H1 (cell line): ENCODE data around the gene TBC1D19. TPM values are rescaled to one million over a fixed set of nuclear protein-coding genes. Genes with fewer than 3 reads are reported as not detected.

Experiments
- CTCF ChIA-PET: fragments of 300-600 bp; sonication (Branson Sonifier 250); formaldehyde crosslinking; loops from one replicate; lab custom pipeline; 2021; ENCODE audit not compliant: partially characterized antibody; lab: Charles Lee
- POLR2A ChIA-PET: fragments of 300-600 bp; sonication (Branson Sonifier 250); formaldehyde crosslinking; loops from one replicate; lab custom pipeline; 2021; ENCODE audit warnings: inconsistent platforms; ENCODE audit not compliant: partially characterized antibody; lab: Charles Lee
- DNase-seq, 2 experiments: peaks; one replicate each; pipeline versions ENCODE4 v3.0.0 to v3.0.0-alpha.2; 2010 to 2022; ENCODE audit warnings: low spot score in 2 of 2, low read depth in 1 of 2, mixed read lengths in 1 of 2
- FAIRE-seq: peaks from 2 replicates; lab custom pipeline; 2011; peaks lifted over from hg19 to GRCh38; lab: Jason Lieb, UNC
- H2AFZ ChIP-seq: 2 replicates; pipeline ENCODE4 v1.8.1; 2012; ENCODE audit warnings: low read length, inconsistent platforms
- H2AK5ac ChIP-seq: 2 replicates; pipeline ENCODE4 v1.6.1; 2013; ENCODE audit warnings: low read depth, low read length
- H2BK120ac ChIP-seq: replicated peaks from 2 replicates; pipeline ENCODE3; 2013; ENCODE audit warnings: low read depth, low read length, inconsistent platforms
- H2BK12ac ChIP-seq: 2 replicates; pipeline ENCODE4 v1.6.1; 2013; ENCODE audit warnings: low read depth, low read length
- H2BK15ac ChIP-seq: 2 replicates; pipeline ENCODE4 v1.6.1; 2013; ENCODE audit warnings: low read length
- H2BK20ac ChIP-seq: 2 replicates; pipeline ENCODE4 v1.6.1; 2013; ENCODE audit warnings: low read length
- H2BK5ac ChIP-seq: 2 replicates; pipeline ENCODE4 v1.6.1; 2013; ENCODE audit warnings: low read depth, low read length
- H3K14ac ChIP-seq: 2 replicates; pipeline ENCODE4 v1.6.1; 2013; ENCODE audit warnings: inconsistent platforms; ENCODE audit not compliant: insufficient read length
- H3K18ac ChIP-seq: 2 replicates; pipeline ENCODE4 v1.6.1; 2013; ENCODE audit warnings: low read length; ENCODE audit errors: extremely low read depth
- H3K23ac ChIP-seq: 2 replicates; pipeline ENCODE4 v1.6.1; 2013; ENCODE audit warnings: inconsistent platforms; ENCODE audit not compliant: insufficient read length
- H3K23me2 ChIP-seq: 2 replicates; pipeline ENCODE4 v1.6.1; 2013; ENCODE audit warnings: low read depth, low read length
- H3K27ac ChIP-seq: 2 replicates; pipeline ENCODE4 v1.6.1; 2011; ENCODE audit warnings: low read depth, low read length, inconsistent platforms
- H3K27me3 ChIP-seq, 4 experiments: replicated peaks in 1 of 4; 1 replicate in 1 of 4; 2 replicates in 3 of 4; pipeline versions ENCODE4 v1.6.1 to v1.8.1; 2011 to 2013; ENCODE audit warnings: low read length in 3 of 4, mild to moderate bottlenecking in 3 of 4, inconsistent platforms in 2 of 4, mixed read lengths in 2 of 4, moderate library complexity in 1 of 4; ENCODE audit not compliant: control insufficient read depth in 3 of 4, insufficient read depth in 3 of 4; ENCODE audit errors: extremely low read depth in 1 of 4
- H3K36me3 ChIP-seq, 4 experiments: 2 replicates each; pipeline versions ENCODE4 v1.6.1 to v1.8.1; 2011 to 2013; ENCODE audit warnings: mild to moderate bottlenecking in 4 of 4, low read length in 3 of 4, moderate library complexity in 2 of 4, control low read depth in 1 of 4, inconsistent platforms in 1 of 4; ENCODE audit not compliant: insufficient read depth in 4 of 4, control insufficient read depth in 2 of 4
- H3K4ac ChIP-seq: replicated peaks from 2 replicates; pipeline ENCODE3; 2013; ENCODE audit warnings: low read length, low read depth, mixed read lengths, inconsistent platforms; ENCODE audit not compliant: insufficient read length
- H3K4me1 ChIP-seq, 4 experiments: replicated peaks in 1 of 4; 1 replicate in 1 of 4; 2 replicates in 3 of 4; pipeline versions ENCODE4 v1.6.1 to v1.8.1; 2011 to 2013; ENCODE audit warnings: low read length in 3 of 4, inconsistent platforms in 2 of 4, mixed read lengths in 1 of 4; ENCODE audit not compliant: insufficient read depth in 4 of 4, control insufficient read depth in 3 of 4
- H3K4me2 ChIP-seq, 2 experiments: 2 replicates each; pipeline versions ENCODE4 v1.6.1 to v1.8.1; 2011 to 2013; ENCODE audit warnings: low read depth in 2 of 2, low read length in 2 of 2, control low read depth in 1 of 2, inconsistent platforms in 1 of 2, mild to moderate bottlenecking in 1 of 2; ENCODE audit not compliant: insufficient read depth in 1 of 2
- H3K4me3 ChIP-seq, 4 experiments: fragments of 200-600, 300-600 bp in 1 of 4; sonication (generic), shearing (Covaris generic), sonication (Bioruptor Twin) in 1 of 4; 2 replicates each; pipeline versions ENCODE4 v1.5.1 to v1.8.1; 2011 to 2016; ENCODE audit warnings: low read length in 4 of 4, low read depth in 3 of 4, control low read depth in 2 of 4, inconsistent platforms in 2 of 4, mild to moderate bottlenecking in 2 of 4, mixed read lengths in 1 of 4, moderate library complexity in 1 of 4; ENCODE audit not compliant: insufficient read depth in 2 of 4; ENCODE audit errors: extremely low read depth in 1 of 4
- H3K56ac ChIP-seq: replicated peaks from 2 replicates; pipeline ENCODE3; 2013; ENCODE audit warnings: low read depth, mild to moderate bottlenecking, mixed read lengths, low read length, inconsistent platforms; ENCODE audit not compliant: insufficient read length
- H3K79me1 ChIP-seq: 2 replicates; pipeline ENCODE4 v1.6.1; 2013; ENCODE audit warnings: low read depth, low read length, control low read depth
- H3K79me2 ChIP-seq, 2 experiments: 2 replicates each; pipeline versions ENCODE4 v1.6.1 to v1.8.1; 2012 to 2013; ENCODE audit warnings: low read length in 2 of 2, mild to moderate bottlenecking in 2 of 2, inconsistent platforms in 1 of 2; ENCODE audit not compliant: insufficient read depth in 2 of 2, control insufficient read depth in 1 of 2
- H3K9ac ChIP-seq, 4 experiments: replicated peaks in 1 of 4; 1 replicate in 1 of 4; 2 replicates in 3 of 4; pipeline versions ENCODE4 v1.6.1 to v1.8.1; 2011 to 2013; ENCODE audit warnings: low read depth in 3 of 4, low read length in 3 of 4, control low read depth in 2 of 4, mild to moderate bottlenecking in 2 of 4, moderate library complexity in 2 of 4, inconsistent platforms in 1 of 4; ENCODE audit errors: extremely low read depth in 1 of 4
- H3K9me3 ChIP-seq, 2 experiments: 2 replicates each; pipeline versions ENCODE4 v1.6.1 to v1.8.1; 2012 to 2013; ENCODE audit warnings: mild to moderate bottlenecking in 2 of 2, moderate library complexity in 2 of 2, control low read depth in 1 of 2, inconsistent platforms in 1 of 2, low read depth in 1 of 2, low read length in 1 of 2, mixed read lengths in 1 of 2; ENCODE audit not compliant: insufficient read depth in 2 of 2
- H4K20me1 ChIP-seq, 2 experiments: replicated peaks in 1 of 2; 2 replicates each; pipeline versions ENCODE3 to v1.8.1; 2011 to 2013; ENCODE audit warnings: inconsistent platforms in 2 of 2, low read length in 2 of 2, mild to moderate bottlenecking in 1 of 2; ENCODE audit not compliant: insufficient read depth in 2 of 2, control insufficient read depth in 1 of 2
- H4K5ac ChIP-seq: 2 replicates; pipeline ENCODE4 v1.6.1; 2013; ENCODE audit warnings: low read length, low read depth, mixed read lengths, inconsistent platforms; ENCODE audit not compliant: insufficient read length
- H4K8ac ChIP-seq: 2 replicates; pipeline ENCODE4 v1.8.0; 2013; ENCODE audit warnings: mild to moderate bottlenecking, moderate library complexity, low read length, inconsistent platforms; ENCODE audit not compliant: insufficient read depth; ENCODE audit errors: extremely low read depth
- H4K91ac ChIP-seq: replicated peaks from 2 replicates; pipeline ENCODE3; 2013; ENCODE audit warnings: low read length, mixed read lengths, inconsistent platforms; ENCODE audit not compliant: insufficient read length
- GTF2F1 ChIP-seq: IDR thresholded peaks from 2 replicates; pipeline ENCODE4 v1.6.1; 2012; ENCODE audit warnings: low read depth, low read length, improper control_type of control experiment, borderline replicate concordance
- NRF1 ChIP-seq: IDR thresholded peaks from 2 replicates; pipeline ENCODE4 v1.6.1; 2011; ENCODE audit warnings: mild to moderate bottlenecking, low read depth, low read length, improper control_type of control experiment
- SP2 ChIP-seq: IDR thresholded peaks from 2 replicates; pipeline ENCODE4 v1.6.1; 2012; ENCODE audit warnings: mild to moderate bottlenecking, low read length, inconsistent platforms
- TCF12 ChIP-seq: IDR thresholded peaks from 2 replicates; pipeline ENCODE4 v1.6.1; 2011; ENCODE audit warnings: low read depth, mild to moderate bottlenecking, low read length
- WGBS, 2 experiments: shearing (Covaris generic) in 1 of 2; methylation state at CpG; one replicate each; pipeline versions ENCODE4 v1.1.6 to v1.1.7; 2013 to 2015; ENCODE audit warnings: low lambda C conversion rate in 2 of 2, mixed read lengths in 2 of 2, inconsistent platforms in 1 of 2, low coverage in 1 of 2, missing lambda C conversion rate in 1 of 2; ENCODE audit not compliant: insufficient replicate concordance in 2 of 2, insufficient coverage in 1 of 2, insufficient read length in 1 of 2; ENCODE audit errors: extremely low coverage in 1 of 2, missing lambda C conversion rate in 1 of 2; 5-methylcytosine and 5-hydroxymethylcytosine counted together
- polyA plus RNA-seq, 7 experiments: library from polyadenylated mRNA; depleted of rRNA in 3 of 7; stranded (reverse) in 5 of 7; unstranded in 2 of 7; fragments of >200 nt in 5 of 7; fragments of 200-250 nt in 2 of 7; gene quantifications; 1 replicate in 5 of 7; 2 replicates in 1 of 7; 4 replicates in 1 of 7; pipeline versions ENCODE4 v1.2.1 to v1.2.3, GENCODE V29; 2011 to 2013; ENCODE audit warnings: missing spikeins in 2 of 7, mixed read lengths in 2 of 7
- total RNA-seq: library from RNA; stranded (reverse); fragmentation: NEBNext Ultra II Directional; extraction: Animal tissue kit (Norgen Biotek cat#: 25700); gene quantifications from 2 replicates; pipeline ENCODE4 v1.2.1, GENCODE V29; 2021
- TF ChIP-seq, protein P1 (sequence below): IDR thresholded peaks from 2 replicates; pipeline ENCODE4 v1.6.1; 2011; ENCODE audit warnings: low read length, improper control_type of control experiment

TBC1D19 gene
- total and polyA plus RNA-seq, 2 of the 8 experiments (the other 6 are each of a cell fraction or from before 2014, with no cell fraction given): 1.9 to 3.5 TPM

- H3K4me1 ChIP-seq: no peaks in the 10 kb centered on the region
- H4K5ac ChIP-seq: no peak overlapping the region
- H4K20me1 ChIP-seq: no peaks in the 10 kb centered on the region
- no peak overlapping the region for H3K9ac ChIP-seq
- H3K18ac ChIP-seq: no peak overlapping the region
- no peak overlapping the region for H3K4me2 ChIP-seq
- no peaks in the 10 kb centered on the region for H3K79me2 ChIP-seq
- no peak for FAIRE-seq
- H3K23ac ChIP-seq: no peak overlapping the region
- H2BK20ac ChIP-seq: no peak overlapping the region
- H4K91ac ChIP-seq: no peak overlapping the region
- no peak overlapping the region for H2BK5ac ChIP-seq
- H3K4me3 ChIP-seq: no peak overlapping the region
- H3K14ac ChIP-seq: no peak overlapping the region
- H3K56ac ChIP-seq: no peak overlapping the region
- no peak for DNase-seq
- no peaks in the 10 kb centered on the region for H3K23me2 ChIP-seq
- no peak overlapping the region for H3K4ac ChIP-seq
- no peaks in the 10 kb centered on the region for H3K36me3 ChIP-seq
- no peaks in the 10 kb centered on the region for H3K79me1 ChIP-seq
- no peaks in the 10 kb centered on the region for H3K27me3 ChIP-seq
- ChIA-PET CTCF (interaction anchor here (1.0 kb wide), 1 partner anchor 279 kb away, joined by 5 read pairs; no protein-coding TSS in a partner anchor), POLR2A (no interaction called here)
- no peak overlapping the region for H3K27ac ChIP-seq
- 82 to 100% methylated on average over 1 to 11 of the region's 11 CpGs for WGBS, 2 experiments
- no peaks in the 10 kb centered on the region for H3K9me3 ChIP-seq
- no peak overlapping the region for H2AK5ac ChIP-seq
- no peak overlapping the region for H2BK120ac ChIP-seq
- no peak overlapping the region for H2BK15ac ChIP-seq
- no peak overlapping the region for H2BK12ac ChIP-seq
- no peak overlapping the region for H4K8ac ChIP-seq
- no peak overlapping the region for H2AFZ ChIP-seq
- TF ChIP-seq NRF1 (no peak), SP2 (no peak), TCF12 (no peak), GTF2F1 (no peak)
- TF ChIP-seq, protein P1, sequence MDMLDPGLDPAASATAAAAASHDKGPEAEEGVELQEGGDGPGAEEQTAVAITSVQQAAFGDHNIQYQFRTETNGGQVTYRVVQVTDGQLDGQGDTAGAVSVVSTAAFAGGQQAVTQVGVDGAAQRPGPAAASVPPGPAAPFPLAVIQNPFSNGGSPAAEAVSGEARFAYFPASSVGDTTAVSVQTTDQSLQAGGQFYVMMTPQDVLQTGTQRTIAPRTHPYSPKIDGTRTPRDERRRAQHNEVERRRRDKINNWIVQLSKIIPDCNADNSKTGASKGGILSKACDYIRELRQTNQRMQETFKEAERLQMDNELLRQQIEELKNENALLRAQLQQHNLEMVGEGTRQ: no peak
Measured at GRCh38 chr4:26731351-26732035, 147.6 kb downstream of the TBC1D19 start.
